HG02588 (cell line): ENCODE results near the gene SLC10A1.

Experiments used
- ATAC-seq: cut with Tn5 transposase; IDR thresholded peaks from one replicate; pipeline ENCODE4 v1.9.1; 2021; ENCODE audit warnings: mild to moderate bottlenecking, moderate library complexity; ENCODE audit not compliant: unreplicated experiment

SLC10A1 gene

GRCh38 chr14:69808919-69809808, 12.1 kb upstream of the SLC10A1 start:
- ATAC-seq, result no peak

GRCh38 chr14:69807192-69807591, 10.2 kb upstream of the SLC10A1 start:
- ATAC-seq, result no peak

- no peak for ATAC-seq
These were observed 7.9 kb upstream of the SLC10A1 start for GRCh38 chr14:69804902-69805301.

- no peak for ATAC-seq
These were observed 6.7 kb upstream of the SLC10A1 start for GRCh38 chr14:69803753-69804152.

- ATAC-seq, result no peak
These were observed 1.3 kb upstream of the SLC10A1 start for GRCh38 chr14:69798339-69798735.

GRCh38 chr14:69797573-69798338, 715 bp upstream of the SLC10A1 start:
- no peak for ATAC-seq

- no peak for ATAC-seq
These were observed 1.4 kb downstream of the SLC10A1 start for GRCh38 chr14:69795691-69796090.

- no peak for ATAC-seq
These were observed 2.2 kb downstream of the SLC10A1 start for GRCh38 chr14:69794791-69795190.

GRCh38 chr14:69792887-69793421, 4.1 kb downstream of the SLC10A1 start:
- no peak for ATAC-seq

GRCh38 chr14:69789118-69789640, 7.9 kb downstream of the SLC10A1 start:
- ATAC-seq, result no peak

- no peak for ATAC-seq
These were observed 10.4 kb downstream of the SLC10A1 start for GRCh38 chr14:69786603-69787002.

GRCh38 chr14:69784942-69785341, 12.1 kb downstream of the SLC10A1 start:
- ATAC-seq, result no peak

- ATAC-seq, result no peak
These were observed 16.1 kb downstream of the SLC10A1 start for GRCh38 chr14:69780952-69781351.

- no peak for ATAC-seq
These were observed 16.9 kb downstream of the SLC10A1 start for GRCh38 chr14:69780092-69780491.

GRCh38 chr14:69779088-69779487, 18.0 kb downstream of the SLC10A1 start:
- ATAC-seq, result no peak

GRCh38 chr14:69776875-69777453, 20.1 kb downstream of the SLC10A1 start:
- no peak for ATAC-seq

GRCh38 chr14:69775012-69775411, 22.0 kb downstream of the SLC10A1 start:
- no peak for ATAC-seq

- ATAC-seq, result no peak
These were observed 23.3 kb downstream of the SLC10A1 start for GRCh38 chr14:69773571-69774276.

GRCh38 chr14:69772082-69773017, 24.7 kb downstream of the SLC10A1 start:
- no peak for ATAC-seq
